Activated T-cell treated with anti-CD3 and anti-CD28 coated beads, Interleukin-2, amount 50 U/mL, for 24 hours (primary cell): ENCODE results near the gene RHCE.
"Not testable (repeated sequence)": the region's sequence is repeated elsewhere in the genome, so short reads cannot be mapped to it uniquely, and the experiment has no call there.

Source experiments
- DNase-seq: peaks from one replicate; pipeline ENCODE4 v3.0.0-alpha.2; 2020
- H3K27ac Mint-ChIP-seq: 2 replicates; pipeline ENCODE4 v1.8.0; 2020; ENCODE audit warnings: mild to moderate bottlenecking, mixed read lengths
- H3K27me3 Mint-ChIP-seq: 2 replicates; pipeline ENCODE4 v1.8.0; 2020; ENCODE audit warnings: mixed read lengths
- H3K36me3 Mint-ChIP-seq: 2 replicates; pipeline ENCODE4 v1.8.0; 2020; ENCODE audit warnings: low read depth, mixed read lengths
- H3K4me1 Mint-ChIP-seq: 2 replicates; pipeline ENCODE4 v1.8.0; 2020; ENCODE audit warnings: low read depth, mixed read lengths
- H3K4me3 Mint-ChIP-seq: 2 replicates; pipeline ENCODE4 v1.8.0; 2020; ENCODE audit warnings: mild to moderate bottlenecking, moderate library complexity, mixed read lengths
- H3K9me3 Mint-ChIP-seq: 2 replicates; pipeline ENCODE4 v1.8.0; 2020; ENCODE audit warnings: mixed read lengths

Gene RHCE

DNA sequence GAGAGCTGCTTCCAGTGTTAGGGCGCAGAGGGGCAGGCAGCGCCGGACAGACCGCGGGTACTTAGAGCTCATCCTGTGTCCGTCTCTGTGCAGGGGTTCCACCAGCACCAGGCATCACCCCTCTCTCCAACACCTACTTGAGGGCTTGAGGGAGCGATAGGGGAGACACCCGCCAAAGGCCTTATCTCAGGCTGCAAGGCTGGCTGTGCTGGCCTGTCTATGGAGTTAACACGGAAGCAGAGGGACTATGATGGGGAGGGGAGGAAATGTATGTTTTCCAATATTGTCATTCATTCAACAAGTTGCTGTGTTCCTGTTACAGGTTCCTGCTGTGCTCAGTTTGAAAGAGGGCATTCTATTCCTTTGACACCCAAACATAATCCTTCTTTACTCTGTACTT, at the start of gene RHCE:
Gene RHCE (minus strand): TSS at position 111 of the 400 bp plus-strand sequence. CDS start 39 bp downstream, at position 72.
- not testable (repeated sequence) for H3K4me1 Mint-ChIP-seq, H3K9me3 Mint-ChIP-seq, H3K27ac Mint-ChIP-seq, H3K4me3 Mint-ChIP-seq, H3K27me3 Mint-ChIP-seq, DNase-seq, H3K36me3 Mint-ChIP-seq

DNA sequence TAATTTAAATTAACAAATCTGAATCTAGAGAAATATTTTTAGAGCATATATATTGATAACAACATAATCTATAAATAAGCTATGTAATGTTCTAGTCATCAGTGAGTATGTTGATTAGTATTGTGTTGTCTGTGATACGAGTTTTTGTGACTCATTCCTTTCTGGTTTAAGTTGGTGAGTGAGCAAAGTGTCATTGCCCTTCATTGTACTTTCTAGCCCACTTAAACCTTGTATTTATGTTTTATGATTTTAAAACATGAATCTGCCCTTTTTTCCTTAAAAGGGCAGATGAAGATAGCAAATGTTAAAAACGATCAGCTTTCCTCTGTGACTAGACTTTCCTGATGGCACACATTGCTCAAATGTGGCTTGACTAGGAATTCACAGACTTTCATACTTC, 48.6 kb upstream of the RHCE start:
- Mint-ChIP-seq H3K4me1 (peaks cover 68% of the 10 kb centered on the region), H3K27me3 (no peaks in the 10 kb centered on the region), H3K36me3 (peaks cover 46% of the 10 kb centered on the region), H3K9me3 (no peaks in the 10 kb centered on the region), H3K27ac (no peak overlapping the region), H3K4me3 (no peak overlapping the region)
- DNase-seq, result no peak

DNA sequence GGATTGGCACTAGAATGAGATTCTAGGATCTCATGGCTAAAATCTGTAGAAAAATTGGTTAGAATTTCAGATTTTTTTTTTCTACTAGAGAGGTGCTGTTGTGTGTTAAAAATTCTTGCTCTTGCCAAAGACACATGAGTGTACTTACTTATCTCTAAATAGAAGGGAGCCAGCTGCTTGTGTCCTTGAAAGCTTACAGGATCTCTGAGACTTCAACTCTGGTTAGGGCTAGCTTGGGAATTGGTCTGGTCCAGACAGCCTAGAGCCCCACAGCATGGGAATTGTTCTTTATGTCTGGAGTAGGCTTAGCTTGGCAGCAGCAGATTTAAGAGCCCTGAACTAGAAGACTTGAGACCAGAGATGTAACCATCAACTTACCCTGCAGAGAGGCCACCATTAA, 47.4 kb upstream of the RHCE start:
- Mint-ChIP-seq H3K9me3 (no peaks in the 10 kb centered on the region), H3K4me3 (no peak overlapping the region), H3K36me3 (peaks cover 46% of the 10 kb centered on the region), H3K4me1 (peaks cover 56% of the 10 kb centered on the region), H3K27ac (peak overlapping the region; percentile 41), H3K27me3 (no peaks in the 10 kb centered on the region)
- no peak for DNase-seq

DNA sequence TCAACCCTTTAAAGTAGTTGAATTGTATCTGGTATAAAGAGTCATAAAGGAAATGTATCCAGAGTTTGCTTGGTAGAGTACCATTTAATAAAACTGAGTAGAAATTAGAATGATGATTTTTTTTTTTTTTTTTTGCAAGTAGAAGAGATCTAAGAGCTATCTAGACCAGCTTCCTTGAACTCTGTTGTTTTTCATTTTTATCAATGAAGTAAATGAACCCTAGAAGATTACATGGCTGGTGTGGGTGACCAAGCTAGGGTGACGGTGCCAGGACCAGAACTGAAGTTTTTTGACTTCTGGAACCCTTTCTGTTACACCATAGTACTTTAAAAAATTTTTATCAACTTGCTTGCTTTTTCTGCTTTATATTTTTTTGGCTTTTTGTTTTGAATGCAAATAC, 47.0 kb upstream of the RHCE start:
- DNase-seq, result no peak
- H3K36me3 Mint-ChIP-seq, result peaks cover 47% of the 10 kb centered on the region
- H3K4me1 Mint-ChIP-seq, result peaks cover 52% of the 10 kb centered on the region
- no peak overlapping the region for H3K4me3 Mint-ChIP-seq
- H3K9me3 Mint-ChIP-seq, result no peaks in the 10 kb centered on the region
- H3K27ac Mint-ChIP-seq, result peak overlapping the region; percentile 69
- H3K27me3 Mint-ChIP-seq, result no peaks in the 10 kb centered on the region

- Mint-ChIP-seq H3K4me1 (peaks cover 48% of the 10 kb centered on the region), H3K27ac (peak overlapping the region; percentile 69), H3K4me3 (peak overlapping the region; percentile 23), H3K9me3 (no peaks in the 10 kb centered on the region), H3K27me3 (no peaks in the 10 kb centered on the region), H3K36me3 (peaks cover 51% of the 10 kb centered on the region)
- no peak for DNase-seq
Observed at GRCh38 chr1:25467193-25467592, 46.6 kb upstream of the RHCE start.

- Mint-ChIP-seq H3K36me3 (peaks cover 74% of the 10 kb centered on the region), H3K9me3 (peaks cover 2% of the 10 kb centered on the region), H3K4me1 (peaks cover 17% of the 10 kb centered on the region), H3K27ac (no peak overlapping the region), H3K4me3 (no peak overlapping the region), H3K27me3 (no peaks in the 10 kb centered on the region)
- DNase-seq, result no peak
Observed at GRCh38 chr1:25462732-25463131, 42.1 kb upstream of the RHCE start.

DNA sequence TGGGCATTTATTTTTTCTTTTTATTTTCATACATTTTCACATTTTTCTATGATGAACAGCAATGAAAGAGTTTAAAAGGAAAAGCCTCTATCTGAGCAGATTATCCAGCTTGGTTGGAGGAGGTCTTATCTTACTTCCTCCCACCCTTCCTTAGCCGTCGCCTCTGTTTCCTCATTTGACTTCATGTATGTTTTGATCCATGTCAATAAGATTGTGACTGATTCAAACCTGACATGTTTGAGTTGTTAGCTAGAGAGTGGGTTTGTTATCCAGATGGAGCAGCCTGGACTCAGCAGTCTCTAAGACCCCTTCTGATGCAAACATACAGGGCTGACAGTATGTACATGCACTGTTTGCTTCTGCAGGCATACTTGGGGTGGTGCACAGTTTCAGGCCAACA, 41.2 kb upstream of the RHCE start:
- Mint-ChIP-seq H3K4me1 (peaks cover 8% of the 10 kb centered on the region), H3K27ac (no peak overlapping the region), H3K36me3 (peaks cover 72% of the 10 kb centered on the region), H3K4me3 (no peak overlapping the region), H3K9me3 (peaks cover 2% of the 10 kb centered on the region), H3K27me3 (no peaks in the 10 kb centered on the region)
- no peak for DNase-seq

DNA sequence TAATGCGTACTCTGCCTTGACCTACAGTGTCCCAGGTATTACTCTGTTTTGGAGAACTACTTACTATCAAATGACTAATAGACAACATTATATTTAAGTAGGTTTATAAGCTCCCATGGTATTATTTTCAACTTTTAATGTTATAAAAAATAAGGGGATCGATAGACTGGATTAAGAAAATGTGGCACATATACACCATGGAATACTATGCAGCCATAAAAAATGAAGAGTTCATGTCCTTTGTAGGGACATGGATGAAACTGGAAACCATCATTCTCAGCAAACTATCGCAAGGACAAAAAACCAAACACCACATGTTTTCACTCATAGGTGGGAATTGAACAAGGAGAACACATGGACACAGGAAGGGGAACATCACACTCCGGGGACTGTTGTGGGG, 40.2 kb upstream of the RHCE start:
- H3K27ac Mint-ChIP-seq, result not testable (repeated sequence)

GRCh38 chr1:25460020-25460419, 39.4 kb upstream of the RHCE start:
- H3K4me3 Mint-ChIP-seq, result no peak overlapping the region
- peaks cover 1% of the 10 kb centered on the region for H3K4me1 Mint-ChIP-seq
- no peaks in the 10 kb centered on the region for H3K27me3 Mint-ChIP-seq
- DNase-seq, result no peak
- H3K36me3 Mint-ChIP-seq, result peaks cover 74% of the 10 kb centered on the region
- H3K9me3 Mint-ChIP-seq, result peaks cover 2% of the 10 kb centered on the region
- H3K27ac Mint-ChIP-seq, result no peak overlapping the region

More for the DNA sequence above, 40.2 kb upstream of the RHCE start:
- H3K4me3 Mint-ChIP-seq, DNase-seq, H3K9me3 Mint-ChIP-seq, H3K27me3 Mint-ChIP-seq, H3K4me1 Mint-ChIP-seq: not testable (repeated sequence)
- peaks cover 76% of the 10 kb centered on the region for H3K36me3 Mint-ChIP-seq

GRCh38 chr1:25458541-25459298, 38.1 kb upstream of the RHCE start:
- H3K36me3 Mint-ChIP-seq, result peaks cover 78% of the 10 kb centered on the region
- no peak for DNase-seq
- H3K4me1 Mint-ChIP-seq, result peaks cover 1% of the 10 kb centered on the region
- H3K9me3 Mint-ChIP-seq, result peaks cover 2% of the 10 kb centered on the region
- no peak overlapping the region for H3K27ac Mint-ChIP-seq
- H3K27me3 Mint-ChIP-seq, result no peaks in the 10 kb centered on the region
- no peak overlapping the region for H3K4me3 Mint-ChIP-seq

DNA sequence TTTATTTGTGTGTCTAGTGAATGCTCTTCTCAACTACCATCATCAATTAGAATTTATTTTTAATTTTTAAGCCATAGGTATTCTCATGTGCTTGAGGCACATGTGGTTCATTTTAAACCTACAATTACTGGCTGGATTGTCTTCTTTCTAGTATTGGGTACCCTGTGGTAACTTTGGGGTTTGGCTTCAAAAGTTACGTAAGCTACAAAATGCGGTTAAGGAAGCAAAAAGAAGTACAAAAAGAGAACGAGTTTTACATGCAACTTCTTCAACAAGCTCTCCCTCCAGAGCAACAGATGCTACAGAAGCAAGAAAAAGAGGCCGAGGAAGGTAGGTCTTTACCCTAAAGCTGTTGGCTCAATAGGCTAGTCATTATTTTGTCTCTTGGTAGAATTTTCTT, 35.9 kb upstream of the RHCE start:
- H3K4me1 Mint-ChIP-seq, result peaks cover 1% of the 10 kb centered on the region
- H3K9me3 Mint-ChIP-seq, result peaks cover 2% of the 10 kb centered on the region
- no peaks in the 10 kb centered on the region for H3K27me3 Mint-ChIP-seq
- no peak overlapping the region for H3K4me3 Mint-ChIP-seq
- H3K27ac Mint-ChIP-seq, result no peak overlapping the region
- DNase-seq, result no peak
- peaks cover 74% of the 10 kb centered on the region for H3K36me3 Mint-ChIP-seq

- peaks cover 65% of the 10 kb centered on the region for H3K36me3 Mint-ChIP-seq
- no peak for DNase-seq
- no peak overlapping the region for H3K4me3 Mint-ChIP-seq
- peaks cover 7% of the 10 kb centered on the region for H3K4me1 Mint-ChIP-seq
- no peaks in the 10 kb centered on the region for H3K9me3 Mint-ChIP-seq
- no peak overlapping the region for H3K27ac Mint-ChIP-seq
- H3K27me3 Mint-ChIP-seq, result no peaks in the 10 kb centered on the region
Observed at GRCh38 chr1:25451908-25452307, 31.3 kb upstream of the RHCE start.

DNA sequence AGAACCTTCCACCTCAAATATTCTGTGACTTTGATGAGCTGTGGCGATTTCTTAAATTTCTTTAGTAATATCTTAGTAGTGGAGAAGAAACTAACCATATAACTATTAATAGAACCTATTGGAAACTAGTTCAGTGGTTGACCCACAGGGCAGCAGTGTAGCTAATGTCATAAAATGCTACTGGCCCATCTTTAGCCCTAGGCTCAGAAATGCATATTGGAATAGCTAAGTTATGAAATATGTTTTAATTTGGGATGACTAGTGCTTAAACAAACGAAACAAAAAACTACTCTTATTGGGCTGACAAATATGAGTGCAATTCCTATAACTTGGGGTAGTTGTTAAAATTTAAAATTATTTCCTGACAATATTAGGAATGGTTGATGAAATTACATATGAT, 30.3 kb upstream of the RHCE start:
- Mint-ChIP-seq H3K4me3 (no peak overlapping the region), H3K36me3 (peaks cover 62% of the 10 kb centered on the region), H3K27me3 (no peaks in the 10 kb centered on the region), H3K4me1 (peaks cover 16% of the 10 kb centered on the region), H3K27ac (no peak overlapping the region), H3K9me3 (no peaks in the 10 kb centered on the region)
- no peak for DNase-seq

DNA sequence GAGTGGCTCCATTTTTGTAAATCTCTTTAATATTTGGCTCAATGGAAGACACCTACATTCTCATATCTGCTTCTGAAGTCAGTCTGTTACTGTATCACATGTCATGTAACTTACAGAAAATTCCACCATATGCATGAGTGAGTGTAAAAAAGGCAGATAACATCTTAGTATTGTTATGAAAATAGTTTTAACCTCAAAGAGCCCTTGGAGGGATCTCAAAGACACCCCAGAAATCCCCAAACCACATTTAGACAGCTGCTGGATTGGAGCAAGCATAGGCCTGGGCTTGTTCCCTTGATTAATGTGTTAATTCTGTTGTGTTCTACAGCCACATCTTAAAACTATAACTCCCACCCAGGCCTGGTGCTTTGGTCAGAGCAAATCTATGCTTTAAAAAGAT, 26.9 kb upstream of the RHCE start:
- Mint-ChIP-seq H3K9me3 (no peaks in the 10 kb centered on the region), H3K27ac (no peak overlapping the region), H3K4me3 (no peak overlapping the region), H3K27me3 (no peaks in the 10 kb centered on the region), H3K4me1 (peaks cover 33% of the 10 kb centered on the region), H3K36me3 (peaks cover 50% of the 10 kb centered on the region)
- DNase-seq, result no peak

DNA sequence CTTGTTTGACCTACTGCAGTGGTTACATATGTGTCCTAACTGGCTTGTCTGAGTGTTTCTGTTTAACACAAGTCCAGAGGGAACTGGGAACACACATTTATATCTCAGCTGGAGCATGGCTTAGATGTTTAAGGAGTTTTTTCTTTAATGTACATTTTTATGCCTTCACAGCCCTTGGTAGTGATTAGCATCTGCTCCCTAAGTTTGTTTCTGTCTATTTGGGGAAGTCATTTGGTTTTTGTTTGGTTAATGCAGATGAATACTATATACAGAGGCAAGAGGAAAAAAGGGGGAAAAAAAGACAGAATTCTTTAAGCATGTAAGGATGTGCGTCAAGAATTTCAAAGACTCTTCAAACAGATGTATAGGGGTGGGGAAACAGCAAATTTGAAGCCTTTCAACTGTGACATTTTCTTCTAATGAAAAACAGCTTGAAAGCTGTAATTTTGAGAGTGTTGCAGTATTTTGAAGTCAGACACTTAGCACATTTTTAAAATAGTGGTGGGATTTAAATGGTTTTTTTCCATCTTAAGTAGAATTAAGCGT, 25.4 kb upstream of the RHCE start:
- Mint-ChIP-seq H3K4me3 (no peak overlapping the region), H3K9me3 (no peaks in the 10 kb centered on the region), H3K36me3 (peaks cover 44% of the 10 kb centered on the region), H3K27ac (no peak overlapping the region), H3K27me3 (no peaks in the 10 kb centered on the region), H3K4me1 (peaks cover 44% of the 10 kb centered on the region)
- DNase-seq, result no peak
